ENCODE measurements around the gene PSME3.
"Not testable (repeated sequence)": the region's sequence is repeated elsewhere in the genome, so short reads cannot be mapped to it uniquely, and the experiment has no call there.

Gene PSME3

GRCh38 chr17:42878123-42878880, 45.1 kb downstream of the PSME3 start:
- TF ChIP-seq, protein P1, sequence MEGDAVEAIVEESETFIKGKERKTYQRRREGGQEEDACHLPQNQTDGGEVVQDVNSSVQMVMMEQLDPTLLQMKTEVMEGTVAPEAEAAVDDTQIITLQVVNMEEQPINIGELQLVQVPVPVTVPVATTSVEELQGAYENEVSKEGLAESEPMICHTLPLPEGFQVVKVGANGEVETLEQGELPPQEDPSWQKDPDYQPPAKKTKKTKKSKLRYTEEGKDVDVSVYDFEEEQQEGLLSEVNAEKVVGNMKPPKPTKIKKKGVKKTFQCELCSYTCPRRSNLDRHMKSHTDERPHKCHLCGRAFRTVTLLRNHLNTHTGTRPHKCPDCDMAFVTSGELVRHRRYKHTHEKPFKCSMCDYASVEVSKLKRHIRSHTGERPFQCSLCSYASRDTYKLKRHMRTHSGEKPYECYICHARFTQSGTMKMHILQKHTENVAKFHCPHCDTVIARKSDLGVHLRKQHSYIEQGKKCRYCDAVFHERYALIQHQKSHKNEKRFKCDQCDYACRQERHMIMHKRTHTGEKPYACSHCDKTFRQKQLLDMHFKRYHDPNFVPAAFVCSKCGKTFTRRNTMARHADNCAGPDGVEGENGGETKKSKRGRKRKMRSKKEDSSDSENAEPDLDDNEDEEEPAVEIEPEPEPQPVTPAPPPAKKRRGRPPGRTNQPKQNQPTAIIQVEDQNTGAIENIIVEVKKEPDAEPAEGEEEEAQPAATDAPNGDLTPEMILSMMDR (IDR thresholded peaks at IDR 0.05), result no peak
- DNase-seq, result no peak
- peaks cover 0 to 9% (median 0%) of the 10 kb centered on the region in 4 donors for H3K4me1 ChIP-seq
- H3K36me3 ChIP-seq, result peaks cover 0 to 11% (median 0%) of the 10 kb centered on the region in 3 donors
- no peaks in the 10 kb centered on the region for H3K27me3 ChIP-seq
- H3K27ac ChIP-seq, result no peak overlapping the region
- H3K4me3 ChIP-seq, result no peak overlapping the region
- H3K9me3 ChIP-seq, result no peaks in the 10 kb centered on the region
- intact Hi-C loops (cut with DNase I; ENCODE audit: low total_unique reads), result no loop called here

- Histone ChIP-seq H3K4me3 (no peak overlapping the region), H3K27ac (no peak overlapping the region), H3K9me3 (no peaks in the 10 kb centered on the region), H3K36me3 (peaks cover 0 to 4% (median 0%) of the 10 kb centered on the region in 3 donors), H3K4me1 (peaks cover 0 to 9% (median 0%) of the 10 kb centered on the region in 4 donors), H3K27me3 (no peaks in the 10 kb centered on the region)
- DNase-seq, result no peak
- TF ChIP-seq, protein P1 (IDR thresholded peaks at IDR 0.05), result no peak
- intact Hi-C loops (cut with DNase I; ENCODE audit: low total_unique reads), result no loop called here
Measured at GRCh38 chr17:42878924-42879595, 45.9 kb downstream of the PSME3 start.

GRCh38 chr17:42879596-42879985, 46.4 kb downstream of the PSME3 start:
- TF ChIP-seq, protein P1 (IDR thresholded peaks at IDR 0.05), result no peak
- no peaks in the 10 kb centered on the region for H3K9me3 ChIP-seq
- peaks cover 0 to 4% (median 0%) of the 10 kb centered on the region in 3 donors for H3K36me3 ChIP-seq
- no peak overlapping the region for H3K4me3 ChIP-seq
- H3K27me3 ChIP-seq, result no peaks in the 10 kb centered on the region
- DNase-seq, result no peak
- H3K4me1 ChIP-seq, result peaks cover 0 to 9% (median 0%) of the 10 kb centered on the region in 4 donors
- intact Hi-C loops (cut with DNase I; ENCODE audit: low total_unique reads), result no loop called here
- no peak overlapping the region for H3K27ac ChIP-seq

GRCh38 chr17:42880776-42881310, 47.6 kb downstream of the PSME3 start:
- TF ChIP-seq, protein P1 (IDR thresholded peaks at IDR 0.05), result no peak
- Histone ChIP-seq H3K4me1 (peaks cover 0 to 2% (median 0%) of the 10 kb centered on the region in 4 donors), H3K27me3 (no peaks in the 10 kb centered on the region), H3K36me3 (peaks cover 0 to 4% (median 0%) of the 10 kb centered on the region in 3 donors), H3K9me3 (no peaks in the 10 kb centered on the region), H3K4me3 (no peak overlapping the region), H3K27ac (no peak overlapping the region)
- intact Hi-C loops (cut with DNase I; ENCODE audit: low total_unique reads), result no loop called here
- DNase-seq, result no peak

DNA sequence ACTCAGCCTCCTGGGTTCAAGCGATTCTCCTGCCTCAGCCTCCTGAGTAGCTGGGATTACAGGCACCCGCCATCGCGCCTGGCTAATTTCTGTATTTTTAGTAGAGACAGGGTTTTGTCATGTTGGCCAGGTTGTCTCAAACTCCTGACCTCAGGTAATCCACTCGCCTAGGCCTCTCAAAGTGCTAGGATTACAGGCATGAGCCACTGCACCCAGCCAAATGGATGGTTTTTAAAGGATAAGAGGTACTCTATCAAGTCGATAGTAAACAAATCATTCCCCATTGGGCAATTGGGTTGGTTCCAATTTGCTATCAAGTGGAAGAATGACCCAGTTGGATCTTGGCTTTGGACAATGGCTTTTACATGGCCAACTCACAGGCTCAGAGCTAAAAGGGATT, 48.5 kb downstream of the PSME3 start:
- H3K27me3 ChIP-seq; H3K27ac ChIP-seq; H3K36me3 ChIP-seq; H3K4me1 ChIP-seq; H3K9me3 ChIP-seq; H3K4me3 ChIP-seq; DNase-seq; intact Hi-C loops (cut with DNase I; ENCODE audit: low total_unique reads): not testable (repeated sequence)

- Histone ChIP-seq H3K27ac (no peak overlapping the region), H3K9me3 (no peaks in the 10 kb centered on the region), H3K27me3 (no peaks in the 10 kb centered on the region), H3K4me3 (no peak overlapping the region), H3K36me3 (no peaks in the 10 kb centered on the region), H3K4me1 (no peaks in the 10 kb centered on the region)
- DNase-seq, result no peak
- intact Hi-C loops (cut with DNase I; ENCODE audit: low total_unique reads), result no loop called here
- TF ChIP-seq, protein P1 (IDR thresholded peaks at IDR 0.05), result no peak
Measured at GRCh38 chr17:42882166-42882565, 49.0 kb downstream of the PSME3 start.

All from tibial artery (tissue), 4 donors.